GM18870 (cell line): ENCODE measurements around the gene AGTPBP1.

Source experiments
- ATAC-seq: cut with Tn5 transposase; IDR thresholded peaks from one replicate; pipeline ENCODE4 v1.9.1; 2021; ENCODE audit warnings: moderate library complexity; ENCODE audit not compliant: unreplicated experiment

AGTPBP1 gene

DNA sequence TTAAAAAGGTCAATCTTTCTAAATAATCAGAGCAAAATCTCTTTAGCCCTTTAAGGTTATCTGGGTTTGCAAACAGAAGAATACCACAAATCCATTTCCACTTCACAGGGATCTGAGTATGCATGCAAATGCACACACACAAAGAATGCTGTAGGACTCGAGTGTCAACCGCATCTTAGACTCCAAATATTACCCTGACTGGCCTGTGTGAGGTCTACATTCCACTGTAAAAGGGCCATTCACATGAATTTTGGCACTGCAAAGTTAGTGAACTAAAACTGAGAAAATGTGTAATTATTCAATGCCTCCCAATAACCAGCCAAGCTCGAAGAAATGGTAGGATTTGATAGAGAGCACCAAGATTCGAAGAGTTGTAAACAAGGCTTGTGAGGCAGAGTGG lies 199.9 kb downstream of the AGTPBP1 start:
- ATAC-seq = no peak

DNA sequence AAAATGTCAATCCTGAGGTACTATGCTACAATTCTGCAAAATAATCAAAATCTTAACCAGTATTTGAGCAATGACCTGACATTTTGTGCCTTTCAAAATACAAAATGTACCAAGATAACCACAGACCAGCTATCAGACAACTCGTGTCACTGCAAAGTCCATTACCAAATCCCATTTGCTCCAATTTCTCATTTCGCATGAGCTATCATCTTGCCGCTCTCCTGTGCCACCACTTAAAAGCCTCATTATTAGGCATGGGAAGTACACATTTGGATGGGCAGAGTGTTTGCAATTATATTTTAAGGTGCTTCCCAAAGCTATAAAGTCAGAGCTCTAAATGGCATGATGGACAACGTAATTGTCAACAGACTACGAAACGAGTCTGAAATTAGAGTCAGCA lies 205.2 kb downstream of the AGTPBP1 start:
- no peak for ATAC-seq

DNA sequence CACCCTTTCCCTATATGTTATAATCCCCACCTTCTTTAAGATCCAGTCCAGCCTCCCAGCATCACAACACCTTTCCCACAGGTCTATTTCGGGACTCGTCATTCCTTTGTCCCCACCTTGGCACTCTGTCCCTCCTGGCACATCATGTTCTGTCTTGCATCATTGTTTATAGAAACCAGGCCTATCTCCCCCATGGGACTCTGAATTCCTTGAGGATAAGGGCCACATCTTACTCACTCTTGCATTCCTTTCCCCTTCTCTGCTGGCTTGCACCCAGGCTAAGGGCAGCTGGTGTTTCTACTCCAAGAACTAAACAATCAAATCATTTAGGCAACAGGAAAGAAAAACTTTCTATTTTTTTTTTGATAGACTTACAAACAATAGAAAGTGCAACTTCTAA lies 205.7 kb downstream of the AGTPBP1 start:
- ATAC-seq = no peak

DNA sequence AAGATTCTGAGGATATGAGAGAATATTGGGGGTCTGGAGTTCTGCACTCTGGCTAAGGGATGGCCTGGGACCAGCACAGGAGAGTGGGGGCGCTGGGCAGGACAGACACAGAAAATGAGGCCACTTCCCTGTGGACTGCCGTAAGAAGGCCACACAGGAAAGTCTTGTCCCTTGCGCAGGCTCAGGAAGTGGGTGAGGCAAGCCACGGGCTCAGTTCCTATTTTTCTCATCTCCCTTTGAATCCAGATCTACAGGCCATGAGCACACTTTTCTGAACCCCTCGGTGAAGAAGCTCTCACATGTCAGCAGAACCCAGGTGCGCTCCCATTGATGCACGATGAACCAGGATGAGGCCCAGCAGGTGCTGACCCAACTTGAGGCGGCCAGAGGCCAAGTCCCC lies 207.4 kb downstream of the AGTPBP1 start:
- ATAC-seq = no peak

DNA sequence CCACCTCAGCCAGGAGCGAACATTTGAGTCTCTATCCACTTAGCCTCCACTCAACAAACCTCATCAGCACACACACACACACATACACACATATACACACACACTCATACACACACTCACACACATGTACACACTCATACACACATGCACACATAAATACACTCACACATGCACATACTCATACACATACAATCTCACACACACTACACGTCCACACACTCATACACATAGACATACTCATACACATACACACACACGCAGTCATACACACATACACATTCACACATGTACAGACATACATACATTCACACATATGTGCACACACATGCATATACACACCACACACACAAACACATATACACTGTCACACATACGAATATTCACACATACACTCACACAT lies 208.2 kb downstream of the AGTPBP1 start:
- no peak for ATAC-seq

DNA sequence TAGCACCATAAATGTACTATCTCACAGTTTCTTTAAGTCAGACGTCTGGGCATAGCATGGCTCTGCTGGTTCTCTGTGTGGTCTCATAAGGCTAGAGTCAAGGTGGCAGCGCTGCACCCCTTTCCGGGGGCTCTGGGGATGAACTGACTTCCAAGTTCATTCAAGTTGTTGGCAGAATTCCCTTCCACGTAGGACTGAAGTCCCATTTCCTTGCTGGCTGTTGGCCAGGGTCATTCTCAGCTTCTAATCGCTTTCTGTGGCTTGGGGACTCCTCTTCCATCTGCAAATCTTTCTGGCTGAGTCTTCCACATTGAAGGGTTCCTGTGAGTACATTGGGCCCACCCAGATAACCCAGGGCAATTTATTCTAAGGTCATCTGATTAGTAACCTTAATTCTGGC lies 211.0 kb downstream of the AGTPBP1 start:
- ATAC-seq = no peak

DNA sequence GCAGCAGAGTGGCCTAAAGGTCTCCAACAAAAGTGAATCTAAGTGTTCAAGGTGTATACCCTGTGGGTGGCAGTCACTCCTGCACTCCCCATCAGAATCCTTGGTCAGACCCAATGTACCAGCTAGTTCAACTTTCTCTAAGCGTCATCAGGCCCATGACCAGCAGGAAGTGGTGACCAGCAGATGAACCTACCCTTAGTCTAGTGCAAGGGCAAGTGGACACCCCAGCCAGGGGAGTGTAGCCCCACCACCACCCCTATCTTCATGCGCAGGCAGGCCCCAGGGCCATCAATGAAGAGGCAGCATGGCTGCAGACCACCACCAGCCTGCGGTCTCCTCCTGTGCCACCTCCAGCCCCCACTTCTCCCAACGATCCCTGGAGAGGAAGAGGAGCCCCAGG lies 213.1 kb downstream of the AGTPBP1 start:
- no peak for ATAC-seq

DNA sequence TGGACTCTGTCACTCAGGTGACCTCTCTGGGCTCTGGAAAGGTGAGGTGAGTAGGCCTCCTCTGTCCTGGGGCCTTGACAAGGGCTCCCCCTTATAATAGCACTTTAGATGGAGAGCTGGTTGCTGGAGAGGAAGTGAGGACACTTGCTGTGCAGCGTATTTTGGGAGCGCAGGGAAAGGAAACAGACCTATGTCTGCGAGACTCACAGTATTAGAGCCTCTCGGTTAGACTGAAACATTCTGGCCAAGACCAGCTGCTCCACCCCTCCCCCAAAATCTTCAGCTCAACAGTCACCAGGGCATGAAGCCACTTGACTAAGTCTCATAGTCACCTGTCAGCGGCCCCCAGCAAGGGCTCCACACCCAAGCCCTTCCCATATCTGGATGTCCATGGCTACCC lies 213.6 kb downstream of the AGTPBP1 start:
- ATAC-seq = no peak

DNA sequence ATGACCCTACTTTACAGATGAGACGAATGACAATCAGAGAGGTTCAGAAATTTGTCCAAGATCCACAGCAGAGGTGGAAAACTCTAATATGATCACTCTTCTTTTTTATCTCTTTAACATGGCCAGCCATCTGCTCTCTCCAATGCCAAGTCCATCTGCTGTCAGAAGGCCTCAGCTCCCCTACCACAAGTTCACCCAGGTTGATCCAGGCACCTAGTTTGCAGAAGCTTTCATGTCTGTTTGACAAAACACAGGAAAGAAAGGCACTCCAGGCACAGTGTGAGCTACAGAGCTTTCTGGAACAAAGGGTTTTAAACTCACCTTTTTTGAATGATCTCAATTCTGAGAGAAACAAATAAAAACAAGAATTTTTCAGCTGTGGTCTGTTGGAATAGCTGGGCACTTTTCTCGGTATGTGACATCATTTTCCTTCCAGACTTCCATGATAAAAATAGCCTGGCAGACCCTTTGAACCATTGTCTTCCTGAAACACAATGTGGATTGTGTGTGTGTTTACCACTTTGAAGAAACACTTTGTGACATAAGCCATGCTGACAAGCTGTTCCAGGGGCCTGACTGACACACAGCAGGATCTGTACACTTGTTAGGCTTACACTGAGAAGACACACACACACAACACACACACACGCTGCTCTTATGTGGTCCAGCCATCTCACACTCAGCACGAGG lies 214.3 kb downstream of the AGTPBP1 start:
- no peak for ATAC-seq

DNA sequence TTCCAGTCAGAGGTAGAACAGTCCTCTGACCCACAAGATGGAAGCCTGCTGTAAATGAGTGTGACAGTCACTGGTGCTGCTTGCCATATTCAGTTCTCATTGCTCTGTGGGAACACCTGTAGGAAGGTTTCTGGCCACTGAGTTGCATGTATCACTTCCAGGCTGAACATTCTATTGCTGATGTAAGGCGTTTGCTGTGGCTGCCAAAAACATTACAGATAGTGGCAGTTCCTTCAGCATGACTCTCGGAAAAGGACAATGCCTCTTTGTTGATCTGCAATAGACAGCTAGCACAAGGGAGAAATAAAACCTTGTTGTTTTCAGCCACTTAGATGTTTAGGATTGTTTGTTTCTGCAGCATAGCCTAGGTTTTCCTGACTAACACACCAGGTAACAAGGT lies 217.2 kb downstream of the AGTPBP1 start:
- no peak for ATAC-seq

DNA sequence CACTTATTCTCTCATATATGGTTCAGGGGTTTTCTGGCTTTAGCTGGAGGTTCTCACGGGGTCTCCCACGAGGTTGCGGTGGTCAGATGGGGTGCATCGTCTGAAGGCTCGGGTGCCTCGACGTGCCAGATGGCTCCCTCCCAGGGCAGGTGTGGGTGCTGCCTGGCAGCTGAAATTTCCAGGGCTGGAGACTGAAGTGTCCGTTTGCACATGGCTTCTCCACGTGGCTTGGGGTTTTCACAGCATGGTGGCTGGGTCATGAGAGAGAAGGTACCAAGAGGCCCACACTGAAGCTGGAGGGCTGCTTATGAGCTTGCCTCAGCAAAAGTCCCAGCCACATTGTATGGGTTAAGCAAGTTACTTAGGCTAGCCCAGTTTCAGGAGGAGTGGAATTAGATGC lies 218.6 kb downstream of the AGTPBP1 start:
- ATAC-seq = no peak

DNA sequence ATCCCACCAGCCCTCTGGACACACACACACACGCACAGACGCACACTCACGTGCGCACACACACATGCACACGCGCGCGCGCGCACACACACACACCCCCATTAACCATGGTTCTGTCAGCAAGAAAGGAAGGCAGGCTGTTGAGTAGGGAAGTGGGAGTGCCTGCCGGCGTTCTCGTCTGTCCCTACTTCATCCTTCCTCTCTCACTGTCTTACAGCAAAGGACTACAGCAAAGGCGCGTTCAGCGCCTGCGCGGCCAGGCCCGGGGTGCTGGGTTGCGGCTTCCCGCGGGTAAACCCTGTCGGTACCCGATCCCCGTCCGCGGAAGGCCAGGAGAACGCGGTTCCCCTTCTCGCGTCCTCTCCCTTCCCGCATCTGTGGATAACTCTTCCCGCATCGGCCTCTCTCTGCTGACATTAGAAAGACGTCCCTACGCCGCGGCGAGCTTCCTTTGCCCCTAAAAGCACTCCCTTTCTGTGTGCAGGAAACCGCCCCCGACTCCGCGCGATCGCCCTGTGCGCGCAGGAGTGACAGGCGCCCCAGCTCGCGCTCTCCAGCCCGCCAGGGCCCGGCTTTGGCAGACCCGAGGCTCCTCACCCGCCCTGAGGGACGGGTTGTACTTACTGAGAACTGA lies 219.2 kb downstream of the AGTPBP1 start:
- ATAC-seq = no peak

DNA sequence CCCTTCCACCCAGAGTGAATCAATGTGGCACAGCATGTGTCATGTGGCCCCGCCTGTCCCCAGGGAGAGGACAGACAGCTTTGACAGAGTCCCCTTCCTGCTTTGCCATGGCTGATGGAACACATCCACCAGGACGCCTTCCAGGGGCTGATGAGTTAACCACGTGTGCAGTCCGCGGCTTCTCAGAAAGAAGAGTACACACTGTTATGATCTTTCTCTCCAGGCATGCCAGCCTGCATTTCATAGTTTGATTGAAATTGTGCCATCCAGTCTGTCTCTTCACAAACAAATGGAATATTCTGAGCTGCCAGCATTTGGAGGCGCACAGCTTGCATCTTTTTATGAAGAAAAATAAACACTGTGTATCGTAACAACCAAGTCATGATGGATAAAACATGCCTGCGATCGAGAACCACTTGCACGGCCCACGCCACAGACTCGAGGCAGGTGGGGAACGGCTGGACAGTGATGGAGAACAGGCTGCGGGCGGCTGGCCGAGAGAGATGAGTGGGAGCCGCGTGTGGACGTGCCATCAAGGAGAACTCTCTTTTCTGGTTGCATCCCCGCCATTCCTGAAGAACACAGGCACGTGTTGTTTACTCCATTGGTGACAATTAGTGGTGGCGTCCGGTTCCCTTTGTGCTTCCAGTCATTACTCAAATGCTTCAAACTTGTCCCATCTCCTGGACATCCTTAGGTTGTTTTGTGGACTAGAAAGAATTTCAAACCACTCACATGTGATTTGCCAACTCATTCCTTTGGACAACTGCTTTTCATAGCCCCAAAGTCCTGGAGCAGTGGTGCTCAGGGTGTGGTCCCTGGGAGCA lies 220.2 kb downstream of the AGTPBP1 start:
- no peak for ATAC-seq

DNA sequence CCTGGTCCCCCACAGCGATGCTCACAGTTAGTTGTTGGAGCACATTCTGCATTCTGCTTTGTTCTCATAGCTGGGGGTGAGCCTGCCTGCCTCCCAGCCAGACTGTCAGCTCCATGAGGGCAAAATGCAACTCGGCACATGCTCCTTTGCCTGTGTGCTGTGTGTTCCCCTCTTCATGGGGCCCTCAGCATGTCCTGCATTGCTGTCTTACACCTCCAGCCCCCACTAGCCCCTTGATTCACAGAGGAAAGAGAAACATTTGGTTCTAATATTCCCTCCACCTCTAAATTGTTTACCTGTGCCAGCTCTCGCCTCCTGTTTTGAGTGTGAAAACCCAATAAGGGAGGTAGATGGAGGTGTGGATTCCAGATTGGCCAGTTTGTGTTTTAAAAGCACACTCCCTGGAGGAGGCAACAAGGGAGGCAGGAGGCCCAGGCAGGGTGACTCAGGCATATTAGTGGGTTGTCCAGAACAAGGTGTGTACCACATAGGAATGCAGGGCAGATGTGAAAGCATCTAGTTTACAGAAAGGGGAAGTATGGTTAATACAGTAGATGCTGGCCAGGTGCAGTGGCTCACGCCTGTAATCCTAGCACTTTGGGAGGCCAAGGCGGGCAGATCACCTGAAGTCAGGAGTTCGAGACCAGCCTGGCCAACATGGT lies 224.6 kb downstream of the AGTPBP1 start:
- no peak for ATAC-seq

DNA sequence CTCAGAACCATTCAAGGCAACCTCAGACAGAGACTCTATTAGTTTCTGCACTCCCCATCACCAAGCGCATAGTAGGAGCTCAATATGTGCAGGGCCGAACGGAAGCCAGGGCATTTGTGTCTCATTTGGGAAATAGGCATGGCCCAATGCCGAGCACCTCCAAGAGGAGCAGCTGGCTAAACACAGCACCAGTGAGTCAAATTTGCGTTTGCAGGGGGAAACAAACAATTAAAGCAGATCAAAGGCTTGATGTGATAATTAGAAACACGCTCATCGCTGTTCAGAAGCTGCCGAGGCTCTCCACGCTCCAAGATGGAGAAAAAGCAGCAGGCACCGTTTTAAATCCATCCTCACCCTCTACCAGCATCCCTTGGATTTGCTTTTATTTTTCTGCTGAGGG lies 225.3 kb downstream of the AGTPBP1 start:
- no peak for ATAC-seq

DNA sequence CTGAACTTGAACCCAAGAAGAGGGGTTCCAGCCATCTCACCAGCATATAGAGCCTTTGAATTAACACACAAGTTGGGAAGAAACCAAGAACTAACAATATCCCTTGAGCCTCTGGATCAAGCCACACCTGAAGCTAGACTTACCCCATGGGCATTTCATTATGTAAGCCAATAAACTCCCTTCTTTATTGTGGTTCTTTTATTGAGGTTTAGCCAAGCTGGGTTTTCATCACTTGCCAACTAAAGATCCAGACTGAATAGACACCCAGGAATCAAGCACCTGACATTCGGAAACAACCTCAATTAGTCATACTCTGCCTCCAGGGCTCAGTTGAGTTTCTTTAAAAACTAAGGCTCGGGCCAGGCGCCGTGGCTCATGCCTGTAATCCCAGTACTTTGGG lies 226.7 kb downstream of the AGTPBP1 start:
- ATAC-seq = no peak

DNA sequence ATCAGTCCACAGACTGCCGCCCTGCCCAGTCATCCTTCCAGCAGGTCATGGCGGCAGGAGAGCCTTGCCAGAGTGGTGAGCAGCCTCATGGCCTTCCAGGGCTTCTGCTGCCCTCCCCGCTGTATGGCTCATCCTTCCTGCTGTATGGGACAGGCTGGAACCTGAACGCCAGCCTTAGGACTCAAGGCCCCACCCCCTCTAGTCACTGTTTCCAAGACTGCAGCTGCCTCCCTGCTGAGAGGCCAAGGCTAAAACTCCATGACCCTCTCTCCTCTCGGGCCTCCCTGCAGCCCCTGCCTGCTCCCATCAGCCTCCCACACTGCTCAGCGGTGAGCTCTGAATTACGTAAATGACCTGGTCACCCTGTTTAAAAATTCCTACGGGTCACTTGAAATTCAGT lies 227.5 kb downstream of the AGTPBP1 start:
- ATAC-seq = no peak

DNA sequence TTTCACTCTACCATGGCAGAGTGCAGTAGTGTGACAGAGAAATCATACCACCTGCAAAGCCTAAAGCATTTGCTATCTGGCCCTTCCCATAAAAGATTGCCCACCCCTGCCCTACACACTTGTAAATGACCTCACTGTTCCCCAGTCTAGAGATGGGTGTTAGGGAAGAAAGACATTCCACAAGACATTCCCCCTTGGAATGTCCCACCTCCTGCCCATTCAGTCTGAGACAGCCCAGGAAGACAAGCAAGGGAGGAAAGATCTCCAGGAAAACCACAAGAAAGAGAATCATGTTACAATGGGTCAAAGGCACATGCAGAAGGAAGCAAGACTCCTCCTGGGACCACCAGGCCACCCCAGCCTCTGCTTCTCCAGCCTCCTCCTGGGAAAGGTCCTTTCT lies 230.0 kb downstream of the AGTPBP1 start:
- no peak for ATAC-seq

DNA sequence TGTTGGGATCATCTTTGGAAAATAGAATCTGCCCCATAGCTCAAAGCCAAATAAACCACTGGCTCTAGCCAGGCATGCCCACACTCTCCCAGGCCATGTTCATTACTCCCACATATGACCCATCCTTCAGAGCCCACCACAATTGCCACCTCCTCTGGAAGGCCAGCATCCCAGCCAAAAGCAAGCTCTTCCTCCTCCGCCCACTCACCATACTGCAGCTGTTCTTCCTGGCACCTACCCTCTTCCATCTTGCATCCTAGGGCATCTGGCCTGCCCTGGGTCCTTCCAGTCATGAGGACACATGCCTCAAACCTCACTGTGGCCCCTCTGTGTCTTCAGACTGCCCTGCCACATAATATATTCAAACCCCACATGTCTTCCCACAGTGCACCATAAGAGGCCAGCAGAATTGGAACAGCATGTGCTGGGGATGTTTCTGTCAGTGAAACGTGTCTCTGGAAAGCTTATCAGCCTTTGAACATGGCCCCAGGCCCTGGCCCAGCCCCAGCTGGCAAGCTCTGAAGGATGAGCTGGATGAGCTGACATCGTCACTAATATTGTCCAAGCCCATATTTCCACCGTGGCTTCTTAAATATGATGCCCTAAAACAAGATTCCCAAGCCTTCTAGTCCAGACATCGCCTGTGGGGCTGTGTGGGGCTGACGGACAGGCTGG lies 230.8 kb downstream of the AGTPBP1 start:
- no peak for ATAC-seq

DNA sequence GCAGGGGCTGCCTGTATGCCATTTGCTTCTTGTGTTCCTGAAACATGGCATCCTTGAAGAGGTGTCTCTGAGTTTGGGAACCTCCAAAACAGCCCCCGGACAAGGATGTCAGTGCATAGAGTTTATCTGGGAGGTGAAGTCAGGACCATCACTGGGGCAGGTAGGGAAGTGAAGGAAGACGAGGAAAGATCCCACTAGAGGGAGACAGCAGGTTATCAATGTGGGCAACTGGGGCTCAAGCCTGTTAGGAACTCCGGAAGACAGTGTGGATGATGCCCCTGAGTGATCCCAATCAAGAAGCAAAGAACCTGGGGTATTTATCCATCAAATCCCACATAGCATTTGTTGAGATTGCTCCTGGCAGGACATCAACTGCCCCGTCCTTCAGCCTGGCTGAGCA lies 233.1 kb downstream of the AGTPBP1 start:
- ATAC-seq = no peak

DNA sequence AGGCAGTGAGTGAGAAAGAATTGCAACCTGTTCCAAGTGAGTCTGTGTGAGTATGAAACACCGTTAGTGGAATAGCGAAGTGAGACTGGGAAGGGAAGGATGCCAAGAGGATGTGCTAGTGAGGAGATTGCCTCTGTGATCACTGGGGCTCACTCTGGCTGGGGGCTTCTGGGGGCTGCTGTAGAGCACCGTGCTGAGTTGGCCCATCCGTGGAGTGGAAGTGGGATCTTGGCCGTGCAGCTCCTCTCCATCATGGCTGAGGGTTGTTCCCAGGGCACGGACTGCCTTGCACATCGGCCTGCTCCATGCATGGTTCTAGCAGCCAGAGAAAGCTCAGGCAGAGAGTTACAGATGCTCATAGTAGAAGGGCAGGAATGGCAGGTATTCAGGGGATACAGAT lies 236.1 kb downstream of the AGTPBP1 start:
- ATAC-seq = no peak
